MCF 10A (cell line): ENCODE measurements around the gene LRRC63. TPM values are rescaled to one million over a fixed set of nuclear protein-coding genes. Genes with fewer than 3 reads are reported as not detected.

Source experiments
- BruUV-seq: library from RNA; stranded (reverse); fragments of 400-500 nt; replicated peaks from 2 replicates; lab custom pipeline; 2021; lab: Mats Ljungman, UMichigan
- CTCF ChIA-PET: fragments of 300-600 bp; sonication (Branson Sonifier 250); formaldehyde crosslinking; extraction: SDS; loops from one replicate; lab custom pipeline; 2021; ENCODE audit warnings: antibody characterized with exemption, inconsistent platforms; lab: Yijun Ruan, JAX
- POLR2A ChIA-PET: fragments of 300-600, 350-650 bp; sonication (Branson Sonifier 250); formaldehyde crosslinking; extraction: SDS; loops from one replicate; lab custom pipeline; 2020; ENCODE audit warnings: antibody characterized with exemption, inconsistent platforms; lab: Yijun Ruan, JAX
- DNase-seq: peaks from one replicate; pipeline ENCODE4 v3.0.0-alpha.2; 2018; ENCODE audit not compliant: unreplicated experiment
- H3K27ac Mint-ChIP-seq: one replicate; pipeline ENCODE4 v1.8.0; 2022; ENCODE audit warnings: mild to moderate bottlenecking, low read depth, mixed read lengths; ENCODE audit not compliant: unreplicated experiment
- H3K27me3 Mint-ChIP-seq: one replicate; pipeline ENCODE4 v1.8.0; 2022; ENCODE audit warnings: mixed read lengths; ENCODE audit not compliant: insufficient read depth, unreplicated experiment
- H3K36me3 Mint-ChIP-seq: one replicate; pipeline ENCODE4 v1.8.0; 2022; ENCODE audit warnings: mild to moderate bottlenecking, moderate library complexity, mixed read lengths; ENCODE audit not compliant: insufficient read depth, unreplicated experiment
- H3K4me1 Mint-ChIP-seq: one replicate; pipeline ENCODE4 v1.8.0; 2022; ENCODE audit warnings: mixed read lengths; ENCODE audit not compliant: insufficient read depth, unreplicated experiment
- H3K4me3 Mint-ChIP-seq: one replicate; pipeline ENCODE4 v1.8.0; 2022; ENCODE audit warnings: mild to moderate bottlenecking, moderate library complexity, mixed read lengths; ENCODE audit not compliant: unreplicated experiment
- H3K9me3 Mint-ChIP-seq: one replicate; pipeline ENCODE4 v1.8.0; 2022; ENCODE audit warnings: mixed read lengths; ENCODE audit not compliant: unreplicated experiment
- intact Hi-C: fragments of 100-400 bp; cut with micrococcal nuclease; formaldehyde crosslinking; loops from 2 replicates; pipeline ENCODE4 v1.14.1; 2022
- total RNA-seq: library from RNA; stranded (reverse); gene quantifications from 2 replicates; pipeline ENCODE4 v1.2.3, GENCODE V29; 2022
- TF ChIP-seq, protein P1 (sequence below): fragments of 200-600 bp; IDR thresholded peaks from one replicate; pipeline ENCODE4 v1.8.0; 2022; ENCODE audit warnings: antibody characterized with exemption, mild to moderate bottlenecking; ENCODE audit not compliant: unreplicated experiment

The LRRC63 gene
- total RNA-seq, 1 experiment from 2014 or later, result not detected

DNA sequence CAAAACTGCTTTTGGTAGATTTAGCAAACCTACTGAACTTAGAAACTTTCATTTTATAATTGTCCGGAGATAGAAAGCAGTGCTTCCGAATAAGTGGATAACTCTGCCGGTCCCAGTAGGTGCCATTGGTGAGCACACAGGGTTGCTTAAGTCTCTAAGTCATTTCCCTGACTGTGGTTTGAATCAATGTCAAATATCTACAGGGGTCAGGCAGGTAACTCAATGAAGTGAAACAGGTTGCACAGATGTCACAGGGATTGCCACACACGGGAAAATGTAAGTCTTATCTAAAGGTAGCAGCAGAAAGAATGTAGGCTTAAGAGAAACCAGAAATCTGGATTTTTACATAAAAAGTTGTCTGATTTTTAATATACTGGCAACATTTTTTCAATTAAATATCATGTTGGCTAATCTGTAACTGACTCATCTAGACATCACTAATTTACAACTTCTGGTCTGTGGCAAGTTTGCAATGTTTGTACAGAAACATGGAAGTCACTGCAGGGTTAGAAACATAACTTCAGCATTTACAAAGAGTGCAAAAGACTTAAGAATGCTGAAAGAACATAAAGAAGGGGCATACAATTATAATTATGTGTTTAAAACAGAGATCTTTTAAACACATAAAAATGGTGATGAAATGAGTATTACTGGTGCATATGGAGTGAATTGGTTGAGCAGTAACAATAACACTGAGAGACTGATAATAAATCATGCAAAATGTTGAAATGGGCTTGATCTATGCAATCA lies 14.3 kb upstream of the LRRC63 start:
- Mint-ChIP-seq H3K27ac (no peak overlapping the region), H3K4me1 (no peaks in the 10 kb centered on the region), H3K4me3 (no peak overlapping the region), H3K27me3 (no peaks in the 10 kb centered on the region), H3K36me3 (no peaks in the 10 kb centered on the region), H3K9me3 (no peaks in the 10 kb centered on the region)
- BruUV-seq, result no TSS peak
- TF ChIP-seq, protein P1, sequence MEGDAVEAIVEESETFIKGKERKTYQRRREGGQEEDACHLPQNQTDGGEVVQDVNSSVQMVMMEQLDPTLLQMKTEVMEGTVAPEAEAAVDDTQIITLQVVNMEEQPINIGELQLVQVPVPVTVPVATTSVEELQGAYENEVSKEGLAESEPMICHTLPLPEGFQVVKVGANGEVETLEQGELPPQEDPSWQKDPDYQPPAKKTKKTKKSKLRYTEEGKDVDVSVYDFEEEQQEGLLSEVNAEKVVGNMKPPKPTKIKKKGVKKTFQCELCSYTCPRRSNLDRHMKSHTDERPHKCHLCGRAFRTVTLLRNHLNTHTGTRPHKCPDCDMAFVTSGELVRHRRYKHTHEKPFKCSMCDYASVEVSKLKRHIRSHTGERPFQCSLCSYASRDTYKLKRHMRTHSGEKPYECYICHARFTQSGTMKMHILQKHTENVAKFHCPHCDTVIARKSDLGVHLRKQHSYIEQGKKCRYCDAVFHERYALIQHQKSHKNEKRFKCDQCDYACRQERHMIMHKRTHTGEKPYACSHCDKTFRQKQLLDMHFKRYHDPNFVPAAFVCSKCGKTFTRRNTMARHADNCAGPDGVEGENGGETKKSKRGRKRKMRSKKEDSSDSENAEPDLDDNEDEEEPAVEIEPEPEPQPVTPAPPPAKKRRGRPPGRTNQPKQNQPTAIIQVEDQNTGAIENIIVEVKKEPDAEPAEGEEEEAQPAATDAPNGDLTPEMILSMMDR, result no peak
- ChIA-PET POLR2A (no interaction called here), CTCF (no interaction called here)
- peak; percentile 57 for DNase-seq
- intact Hi-C loops, result no loop called here

DNA sequence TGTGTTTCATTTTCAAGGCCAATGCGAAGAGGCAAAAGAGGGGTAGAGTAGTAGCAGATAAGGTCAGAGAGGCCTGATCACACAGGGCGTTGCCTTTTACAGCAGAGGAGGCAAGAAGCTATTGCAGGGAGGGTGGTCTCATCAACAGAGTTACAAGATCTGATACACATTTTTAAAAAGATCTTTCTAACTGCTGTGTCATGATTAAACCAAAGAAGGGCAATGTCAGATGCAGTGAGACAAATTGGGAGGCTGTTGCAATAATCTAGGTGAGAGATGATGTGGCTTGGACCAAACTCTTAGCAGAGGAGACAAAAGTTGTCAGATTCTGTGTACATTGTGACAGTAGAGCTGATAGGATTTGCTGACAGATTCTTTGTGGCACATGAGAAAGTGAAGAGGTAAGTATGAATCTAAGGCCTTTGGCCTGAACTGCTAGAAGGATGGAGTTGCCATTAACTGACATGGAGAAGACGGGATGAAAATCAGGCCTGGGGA lies 13.0 kb upstream of the LRRC63 start:
- BruUV-seq, result no TSS peak

DNA sequence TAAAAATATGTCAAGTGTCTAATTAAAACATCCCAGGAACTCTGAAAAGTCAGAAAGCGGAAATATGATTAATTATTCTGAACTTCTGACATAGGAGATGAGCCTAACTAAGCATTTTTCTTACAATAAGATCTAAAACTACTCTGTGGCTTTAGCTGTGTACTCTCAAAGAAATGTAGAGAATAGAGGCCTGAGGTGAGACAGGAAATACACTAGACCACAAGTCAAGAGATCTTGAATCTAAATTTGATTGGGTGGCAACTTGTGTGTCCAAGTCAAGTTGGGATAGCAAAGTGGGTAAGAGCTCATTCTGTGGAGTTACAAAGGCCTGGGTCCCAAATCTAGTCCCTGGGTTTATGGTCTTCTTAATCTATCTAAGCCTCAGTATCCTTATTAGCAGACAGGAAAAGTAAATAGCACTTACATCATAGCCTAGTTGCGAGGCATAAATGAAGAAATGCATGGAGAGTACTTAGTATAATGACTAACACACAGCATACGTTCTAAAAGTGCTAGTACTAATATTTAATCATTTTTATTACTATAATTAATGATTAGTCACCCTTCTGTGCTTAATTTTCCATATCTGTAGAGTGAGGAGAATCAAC lies 9.4 kb upstream of the LRRC63 start:
- Mint-ChIP-seq H3K4me1 (no peaks in the 10 kb centered on the region), H3K9me3 (no peaks in the 10 kb centered on the region), H3K27ac (no peak overlapping the region), H3K27me3 (peaks cover 10% of the 10 kb centered on the region), H3K4me3 (no peak overlapping the region), H3K36me3 (no peaks in the 10 kb centered on the region)
- TF ChIP-seq, protein P1, result no peak
- ChIA-PET POLR2A (no interaction called here), CTCF (interaction anchor here (0.6 kb wide), 1 partner anchor 25 kb away, joined by 3 read pairs; no protein-coding TSS in a partner anchor)
- no TSS peak for BruUV-seq
- no peak for DNase-seq
- intact Hi-C loops, result no loop called here

More for the DNA sequence above, 13.0 kb upstream of the LRRC63 start:
- Mint-ChIP-seq H3K4me1 (no peaks in the 10 kb centered on the region), H3K27me3 (no peaks in the 10 kb centered on the region), H3K9me3 (no peaks in the 10 kb centered on the region), H3K27ac (no peak overlapping the region), H3K4me3 (no peak overlapping the region), H3K36me3 (no peaks in the 10 kb centered on the region)
- intact Hi-C loops, result no loop called here
- TF ChIP-seq, protein P1, result no peak
- ChIA-PET POLR2A (no interaction called here), CTCF (no interaction called here)
- no peak for DNase-seq

DNA sequence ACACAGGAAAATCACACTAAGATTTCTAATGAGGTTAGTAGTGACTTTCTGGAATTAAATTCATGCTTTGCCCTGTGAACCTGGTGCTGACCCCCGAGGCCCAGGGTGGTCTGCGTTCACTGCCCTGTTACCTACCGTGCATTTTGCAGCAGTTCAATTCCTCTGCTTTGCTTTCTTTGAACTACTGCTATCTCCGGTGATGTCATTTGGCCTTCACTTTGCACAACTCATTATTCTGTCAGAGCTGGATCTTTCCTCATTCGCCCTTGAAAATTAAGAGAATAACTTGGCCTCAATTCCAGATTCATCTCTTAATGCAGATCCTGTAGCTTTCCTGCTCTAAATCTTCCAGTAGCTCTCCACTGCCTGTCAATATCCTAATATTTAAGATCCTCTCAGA lies 8.8 kb upstream of the LRRC63 start:
- POLR2A ChIA-PET, result no interaction called here
- peaks cover 17% of the 10 kb centered on the region for H3K27me3 Mint-ChIP-seq
- no peak overlapping the region for H3K4me3 Mint-ChIP-seq
- no peak for DNase-seq
- H3K36me3 Mint-ChIP-seq, result no peaks in the 10 kb centered on the region
- no peaks in the 10 kb centered on the region for H3K4me1 Mint-ChIP-seq
- TF ChIP-seq, protein P1, result no peak
- H3K27ac Mint-ChIP-seq, result no peak overlapping the region
- intact Hi-C loops, result no loop called here
- no TSS peak for BruUV-seq
- no peaks in the 10 kb centered on the region for H3K9me3 Mint-ChIP-seq
- CTCF ChIA-PET, result interaction anchor here (0.5 to 0.7 kb wide), 3 partner anchors 26 to 626 kb away, joined by 3 to 4 read pairs (median 3); no protein-coding TSS in a partner anchor
